Left renal pelvis (tissue), 4 donors: ENCODE measurements around the gene FRAS1. TPM values are rescaled to one million over a fixed set of nuclear protein-coding genes. Genes with fewer than 3 reads are reported as not detected.
A peak's percentile ranks its signal among the peaks of the same experiment; 100 is the strongest.
"Not testable (repeated sequence)": the region's sequence is repeated elsewhere in the genome, so short reads cannot be mapped to it uniquely, and the experiment has no call there.

Source experiments
- DNase-seq, 4 donors: peaks; one replicate each; pipeline ENCODE4 v3.0.0-alpha.2; 2013; ENCODE audit warnings: low read depth in 4 of 4, low spot score in 3 of 4
- polyA plus RNA-seq, 4 donors: library from polyadenylated mRNA; unstranded; fragments of 120-200 nt; gene quantifications; one replicate each; pipeline ENCODE4 v1.2.1, GENCODE V29; 2013; ENCODE audit not compliant: insufficient read length in 4 of 4

Gene FRAS1
- polyA plus RNA-seq, 4 donors = 10.2 to 85.5 (median 66.8) TPM

GRCh38 chr4:78312989-78313753 is 256.0 kb downstream of the FRAS1 start:
- DNase-seq = no peak

GRCh38 chr4:78313754-78314120 is 256.6 kb downstream of the FRAS1 start:
- no peak for DNase-seq

- no peak for DNase-seq
Observed at GRCh38 chr4:78318126-78318525, 261.0 kb downstream of the FRAS1 start.

- no peak for DNase-seq
Observed at GRCh38 chr4:78320349-78320935, 263.3 kb downstream of the FRAS1 start.

GRCh38 chr4:78322032-78322431 is 264.9 kb downstream of the FRAS1 start:
- no peak for DNase-seq

GRCh38 chr4:78323439-78323838 is 266.3 kb downstream of the FRAS1 start:
- DNase-seq = no peak

- DNase-seq = no peak
Observed at GRCh38 chr4:78324625-78325024, 267.5 kb downstream of the FRAS1 start.

- no peak for DNase-seq
Observed at GRCh38 chr4:78325271-78326157, 268.4 kb downstream of the FRAS1 start.

GRCh38 chr4:78328591-78328990 is 271.5 kb downstream of the FRAS1 start:
- DNase-seq = not testable (repeated sequence)

GRCh38 chr4:78331186-78331585 is 274.1 kb downstream of the FRAS1 start:
- no peak for DNase-seq

GRCh38 chr4:78331965-78332364 is 274.8 kb downstream of the FRAS1 start:
- no peak for DNase-seq

GRCh38 chr4:78332976-78333375 is 275.9 kb downstream of the FRAS1 start:
- DNase-seq = no peak

GRCh38 chr4:78336093-78336943 is 279.2 kb downstream of the FRAS1 start:
- peak in 1 of 4 donors; percentile 18 for DNase-seq

- DNase-seq = no peak
Observed at GRCh38 chr4:78337244-78338020, 280.3 kb downstream of the FRAS1 start.

GRCh38 chr4:78342125-78342524 is 285.0 kb downstream of the FRAS1 start:
- no peak for DNase-seq

- no peak for DNase-seq
Observed at GRCh38 chr4:78343682-78344081, 286.6 kb downstream of the FRAS1 start.

GRCh38 chr4:78345237-78345636 is 288.1 kb downstream of the FRAS1 start:
- no peak for DNase-seq

GRCh38 chr4:78346222-78346621 is 289.1 kb downstream of the FRAS1 start:
- DNase-seq = no peak

- DNase-seq = no peak
Observed at GRCh38 chr4:78347527-78347926, 290.4 kb downstream of the FRAS1 start.

- no peak for DNase-seq
Observed at GRCh38 chr4:78353921-78354320, 296.8 kb downstream of the FRAS1 start.
